HG03354 (cell line): ENCODE results near the gene KLHL2.
"Not testable (repeated sequence)": the region's sequence is repeated elsewhere in the genome, so short reads cannot be mapped to it uniquely, and the experiment has no call there.

ENCODE experiments used
- ATAC-seq: cut with Tn5 transposase; IDR thresholded peaks from one replicate; pipeline ENCODE4 v1.9.1; 2021; ENCODE audit warnings: mild to moderate bottlenecking; ENCODE audit not compliant: unreplicated experiment, poor library complexity, severe bottlenecking

The KLHL2 gene

GRCh38 chr4:165284697-165285096 lies 77.3 kb downstream of the KLHL2 start:
- ATAC-seq = not testable (repeated sequence)

- peak; percentile 73 for ATAC-seq
Observed at GRCh38 chr4:165286619-165287340, 79.4 kb downstream of the KLHL2 start.

- ATAC-seq = peak; percentile 79
Observed at GRCh38 chr4:165288226-165288625, 80.9 kb downstream of the KLHL2 start.

GRCh38 chr4:165288639-165289422 lies 81.5 kb downstream of the KLHL2 start:
- ATAC-seq = peak; percentile 37

- no peak for ATAC-seq
Observed at GRCh38 chr4:165289423-165289785, 82.0 kb downstream of the KLHL2 start.

- ATAC-seq = no peak
Observed at GRCh38 chr4:165293061-165293460, 85.7 kb downstream of the KLHL2 start.

- no peak for ATAC-seq
Observed at GRCh38 chr4:165293927-165294649, 86.7 kb downstream of the KLHL2 start.

GRCh38 chr4:165294907-165295306 lies 87.5 kb downstream of the KLHL2 start:
- ATAC-seq = peak; percentile 96

- ATAC-seq = no peak
Observed at GRCh38 chr4:165297626-165298025, 90.3 kb downstream of the KLHL2 start.

- ATAC-seq = no peak
Observed at GRCh38 chr4:165299399-165300060, 92.2 kb downstream of the KLHL2 start.

GRCh38 chr4:165301833-165302232 lies 94.5 kb downstream of the KLHL2 start:
- ATAC-seq = peak; percentile 85

- ATAC-seq = no peak
Observed at GRCh38 chr4:165302658-165303057, 95.3 kb downstream of the KLHL2 start.

- ATAC-seq = no peak
Observed at GRCh38 chr4:165308166-165308565, 100.8 kb downstream of the KLHL2 start.

GRCh38 chr4:165308606-165309005 lies 101.2 kb downstream of the KLHL2 start:
- ATAC-seq = no peak

GRCh38 chr4:165309456-165309855 lies 102.1 kb downstream of the KLHL2 start:
- no peak for ATAC-seq

GRCh38 chr4:165312506-165312905 lies 105.1 kb downstream of the KLHL2 start:
- no peak for ATAC-seq

GRCh38 chr4:165319030-165319429 lies 111.7 kb downstream of the KLHL2 start:
- ATAC-seq = no peak

- ATAC-seq = no peak
Observed at GRCh38 chr4:165319509-165319908, 112.1 kb downstream of the KLHL2 start.

GRCh38 chr4:165324236-165324917 lies 117.0 kb downstream of the KLHL2 start:
- ATAC-seq = no peak

GRCh38 chr4:165324918-165325304 lies 117.5 kb downstream of the KLHL2 start:
- ATAC-seq = no peak
